H9 (cell line): Measurements from ENCODE around the gene EED. TPM values are rescaled to one million over a fixed set of nuclear protein-coding genes. Genes with fewer than 3 reads are reported as not detected.

Source experiments
- DNase-seq: peaks from one replicate; pipeline ENCODE4 v3.0.0-alpha.2; 2017
- H2AFZ ChIP-seq: one replicate; pipeline ENCODE4 v1.6.1; 2013; ENCODE audit warnings: mild to moderate bottlenecking, low read length, control low read depth, moderate library complexity
- H2AK5ac ChIP-seq: 2 replicates; pipeline ENCODE4 v1.6.1; 2013; ENCODE audit warnings: low read length, control low read depth, mixed read lengths; ENCODE audit not compliant: insufficient read length
- H2BK120ac ChIP-seq: one replicate; pipeline ENCODE4 v1.6.1; 2013; ENCODE audit warnings: low read depth, mild to moderate bottlenecking, low read length, control low read depth, inconsistent platforms; ENCODE audit not compliant: poor library complexity, severe bottlenecking
- H2BK12ac ChIP-seq: 2 replicates; pipeline ENCODE4 v1.6.1; 2013; ENCODE audit warnings: low read length, control low read depth, mixed read lengths, low read depth; ENCODE audit not compliant: insufficient read length
- H2BK15ac ChIP-seq: 2 replicates; pipeline ENCODE4 v1.6.1; 2013; ENCODE audit warnings: low read depth, low read length, control low read depth
- H2BK20ac ChIP-seq: one replicate; pipeline ENCODE4 v1.6.1; 2013; ENCODE audit warnings: low read depth, mild to moderate bottlenecking, low read length, control low read depth, inconsistent platforms; ENCODE audit not compliant: poor library complexity, severe bottlenecking
- H2BK5ac ChIP-seq: 2 replicates; pipeline ENCODE4 v1.6.1; 2013; ENCODE audit warnings: low read length, control low read depth, mixed read lengths; ENCODE audit not compliant: insufficient read length
- H3K14ac ChIP-seq: 2 replicates; pipeline ENCODE4 v1.6.1; 2013; ENCODE audit warnings: low read length, control low read depth; ENCODE audit not compliant: insufficient read depth
- H3K18ac ChIP-seq: 2 replicates; pipeline ENCODE4 v1.6.1; 2013; ENCODE audit warnings: low read depth, mild to moderate bottlenecking, mixed read lengths, low read length, control low read depth; ENCODE audit not compliant: insufficient read length
- H3K23ac ChIP-seq: 2 replicates; pipeline ENCODE4 v1.6.1; 2013; ENCODE audit warnings: low read length, control low read depth, mixed read lengths, low read depth; ENCODE audit not compliant: insufficient read length
- H3K23me2 ChIP-seq: 2 replicates; pipeline ENCODE4 v1.6.1; 2013; ENCODE audit warnings: low read depth, mild to moderate bottlenecking, mixed read lengths, low read length, control low read depth; ENCODE audit not compliant: insufficient read length, poor library complexity, severe bottlenecking
- H3K27ac ChIP-seq: 2 replicates; pipeline ENCODE4 v1.5.1; 2013; ENCODE audit warnings: low read length, control low read depth, mixed read lengths, low read depth; ENCODE audit not compliant: insufficient read length
- H3K27me3 ChIP-seq: 2 replicates; pipeline ENCODE4 v1.6.1; 2013; ENCODE audit warnings: low read length, control low read depth, inconsistent platforms; ENCODE audit not compliant: insufficient read depth
- H3K4ac ChIP-seq: 2 replicates; pipeline ENCODE4 v1.6.1; 2013; ENCODE audit warnings: low read depth, mild to moderate bottlenecking, control low read depth, inconsistent platforms, low read length, moderate library complexity
- H3K4me1 ChIP-seq: 2 replicates; pipeline ENCODE4 v1.6.1; 2013; ENCODE audit warnings: low read length, control low read depth, inconsistent platforms; ENCODE audit not compliant: insufficient read depth
- H3K4me2 ChIP-seq: 2 replicates; pipeline ENCODE4 v1.6.1; 2013; ENCODE audit warnings: low read length, control low read depth, mixed read lengths; ENCODE audit not compliant: insufficient read length, insufficient read depth
- H3K56ac ChIP-seq: 2 replicates; pipeline ENCODE4 v1.6.1; 2013; ENCODE audit warnings: low read depth, mild to moderate bottlenecking, mixed read lengths, low read length, control low read depth; ENCODE audit not compliant: insufficient read length
- H3K79me1 ChIP-seq: 2 replicates; pipeline ENCODE4 v1.6.1; 2013; ENCODE audit warnings: low read depth, mild to moderate bottlenecking, moderate library complexity, low read length, control low read depth, inconsistent platforms; ENCODE audit not compliant: insufficient read depth, poor library complexity, severe bottlenecking
- H3K79me2 ChIP-seq: 2 replicates; pipeline ENCODE4 v1.6.1; 2013; ENCODE audit warnings: low read length, control low read depth, inconsistent platforms; ENCODE audit not compliant: insufficient read depth
- H3K9ac ChIP-seq: 2 replicates; pipeline ENCODE4 v1.6.1; 2013; ENCODE audit warnings: low read length, control low read depth, mixed read lengths; ENCODE audit not compliant: insufficient read length; ENCODE audit errors: extremely low read depth
- H3K9me3 ChIP-seq: one replicate; pipeline ENCODE4 v1.6.1; 2013; ENCODE audit warnings: low read depth, low read length, inconsistent platforms; ENCODE audit not compliant: control insufficient read depth
- H3T11ph ChIP-seq: one replicate; pipeline ENCODE4 v1.6.1; 2013; ENCODE audit warnings: mild to moderate bottlenecking, low read length, control low read depth, inconsistent platforms
- H4K20me1 ChIP-seq: one replicate; pipeline ENCODE4 v1.6.1; 2013; ENCODE audit not compliant: control insufficient read depth, insufficient read length, insufficient read depth
- H4K5ac ChIP-seq: 2 replicates; pipeline ENCODE4 v1.6.1; 2013; ENCODE audit warnings: low read depth, mild to moderate bottlenecking, mixed read lengths, low read length, control low read depth; ENCODE audit not compliant: insufficient read length
- H4K8ac ChIP-seq: replicated peaks from 2 replicates; pipeline ENCODE4 v1.6.1; 2013; ENCODE audit warnings: low read length, control low read depth, mixed read lengths, low read depth; ENCODE audit not compliant: insufficient read length
- H4K91ac ChIP-seq: 2 replicates; pipeline ENCODE4 v1.6.1; 2013; ENCODE audit warnings: low read depth, mild to moderate bottlenecking, moderate library complexity, mixed read lengths, low read length, control low read depth; ENCODE audit not compliant: insufficient read length
- H3K27ac Mint-ChIP-seq, 3 experiments: 2 replicates in 2 of 3; 3 replicates in 1 of 3; pipeline ENCODE4 v1.8.0; 2020 to 2021; ENCODE audit warnings: mixed read lengths in 3 of 3, mild to moderate bottlenecking in 1 of 3, moderate library complexity in 1 of 3
- H3K27me3 Mint-ChIP-seq: 2 replicates; pipeline ENCODE4 v1.8.0; 2021; ENCODE audit warnings: low read depth, mild to moderate bottlenecking, moderate library complexity, mixed read lengths
- H3K36me3 Mint-ChIP-seq, 3 experiments: 2 replicates in 2 of 3; 3 replicates in 1 of 3; pipeline ENCODE4 v1.8.0; 2020 to 2021; ENCODE audit warnings: low read depth in 3 of 3, mixed read lengths in 3 of 3; ENCODE audit not compliant: insufficient read depth in 1 of 3
- H3K4me1 Mint-ChIP-seq, 2 experiments: 2 replicates each; pipeline ENCODE4 v1.8.0; 2020; ENCODE audit warnings: mixed read lengths in 2 of 2
- H3K4me3 Mint-ChIP-seq, 2 experiments: 2 replicates in 1 of 2; 3 replicates in 1 of 2; pipeline ENCODE4 v1.8.0; 2020 to 2021; ENCODE audit warnings: mild to moderate bottlenecking in 2 of 2, mixed read lengths in 2 of 2, moderate library complexity in 1 of 2
- H3K9me3 Mint-ChIP-seq, 2 experiments: 2 replicates in 1 of 2; 3 replicates in 1 of 2; pipeline ENCODE4 v1.8.0; 2020; ENCODE audit warnings: mild to moderate bottlenecking in 2 of 2, mixed read lengths in 2 of 2, moderate library complexity in 1 of 2
- total RNA-seq: library from RNA; stranded (reverse); gene quantifications from 2 replicates; pipeline ENCODE4 v1.2.1, GENCODE V29; 2021
- TF ChIP-seq, protein P1 (sequence below): fragments of 200-600 bp; sonication (generic); conservative IDR thresholded peaks from 3 replicates; pipeline ENCODE4 v1.8.0; 2021; ENCODE audit warnings: antibody characterized with exemption, mild to moderate bottlenecking

The EED gene
- total RNA-seq, 1 experiment from 2014 or later = 34.1 TPM

GRCh38 chr11:86201371-86201884 is 43.1 kb upstream of the EED start:
- Histone ChIP-seq H3K4me2 (no peak overlapping the region), H2BK12ac (no peak overlapping the region), H3K23ac (no peak overlapping the region), H2BK5ac (no peak overlapping the region), H3K79me2 (no peaks in the 10 kb centered on the region), H3K14ac (no peak overlapping the region), H4K8ac (no peak overlapping the region), H2AK5ac (no peak overlapping the region), H3K4me1 (no peaks in the 10 kb centered on the region), H3K27ac (no peak overlapping the region), H3K27me3 (no peaks in the 10 kb centered on the region), H4K5ac (no peak overlapping the region), H2BK20ac (no peak overlapping the region), H3K56ac (no peak overlapping the region), H3K9ac (no peak overlapping the region), H2AFZ (no peak overlapping the region), H3K23me2 (no peaks in the 10 kb centered on the region), H2BK15ac (no peak overlapping the region), H3K4ac (no peak overlapping the region), H3K18ac (no peak overlapping the region), H3T11ph (no peak overlapping the region), H3K79me1 (no peaks in the 10 kb centered on the region), H3K9me3 (no peaks in the 10 kb centered on the region), H4K20me1 (no peaks in the 10 kb centered on the region), H2BK120ac (no peak overlapping the region), H4K91ac (no peak overlapping the region)
- H3K27ac Mint-ChIP-seq = no peak overlapping the region
- H3K4me3 Mint-ChIP-seq = no peak overlapping the region
- no peaks in the 10 kb centered on the region for H3K9me3 Mint-ChIP-seq
- H3K4me1 Mint-ChIP-seq = no peaks in the 10 kb centered on the region
- H3K36me3 Mint-ChIP-seq = no peaks in the 10 kb centered on the region
- TF ChIP-seq, protein P1, sequence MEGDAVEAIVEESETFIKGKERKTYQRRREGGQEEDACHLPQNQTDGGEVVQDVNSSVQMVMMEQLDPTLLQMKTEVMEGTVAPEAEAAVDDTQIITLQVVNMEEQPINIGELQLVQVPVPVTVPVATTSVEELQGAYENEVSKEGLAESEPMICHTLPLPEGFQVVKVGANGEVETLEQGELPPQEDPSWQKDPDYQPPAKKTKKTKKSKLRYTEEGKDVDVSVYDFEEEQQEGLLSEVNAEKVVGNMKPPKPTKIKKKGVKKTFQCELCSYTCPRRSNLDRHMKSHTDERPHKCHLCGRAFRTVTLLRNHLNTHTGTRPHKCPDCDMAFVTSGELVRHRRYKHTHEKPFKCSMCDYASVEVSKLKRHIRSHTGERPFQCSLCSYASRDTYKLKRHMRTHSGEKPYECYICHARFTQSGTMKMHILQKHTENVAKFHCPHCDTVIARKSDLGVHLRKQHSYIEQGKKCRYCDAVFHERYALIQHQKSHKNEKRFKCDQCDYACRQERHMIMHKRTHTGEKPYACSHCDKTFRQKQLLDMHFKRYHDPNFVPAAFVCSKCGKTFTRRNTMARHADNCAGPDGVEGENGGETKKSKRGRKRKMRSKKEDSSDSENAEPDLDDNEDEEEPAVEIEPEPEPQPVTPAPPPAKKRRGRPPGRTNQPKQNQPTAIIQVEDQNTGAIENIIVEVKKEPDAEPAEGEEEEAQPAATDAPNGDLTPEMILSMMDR = no peak
- H3K27me3 Mint-ChIP-seq = peaks cover 7% of the 10 kb centered on the region
- DNase-seq = no peak
